Stimulated activated CD4-positive, alpha-beta T cell treated with anti-CD3 and anti-CD28 coated beads, TNF-alpha, amount 100 ng/mL, for 48 hours (primary cell): Measurements from ENCODE around the gene RNF8.
"Not testable (repeated sequence)": the region's sequence is repeated elsewhere in the genome, so short reads cannot be mapped to it uniquely, and the experiment has no call there.

Source experiments
- DNase-seq, 3 donors: peaks; one replicate each; pipeline ENCODE4 v3.0.0-alpha.2; 2020; ENCODE audit warnings: low read depth in 3 of 3

The RNF8 gene

DNA sequence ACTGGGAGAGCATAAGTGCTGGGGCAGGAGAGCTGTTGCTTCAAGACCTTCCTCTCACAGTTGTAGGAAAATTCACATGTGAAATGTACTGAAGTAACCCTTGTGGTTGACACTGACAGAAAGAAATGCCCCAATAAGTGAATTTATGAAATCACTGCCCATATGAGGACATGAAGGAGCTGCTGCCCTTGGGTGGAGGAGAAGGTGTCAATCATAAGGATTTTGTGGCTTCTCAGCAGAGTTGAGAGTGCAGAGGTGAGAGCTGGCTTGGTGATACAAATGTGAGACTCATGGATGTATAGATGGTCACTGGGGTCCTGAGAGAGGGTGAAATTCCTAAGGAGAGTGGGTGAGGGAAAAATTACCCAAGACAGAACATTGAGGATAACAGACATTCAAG, 45.3 kb downstream of the RNF8 start:
- no peak for DNase-seq

DNA sequence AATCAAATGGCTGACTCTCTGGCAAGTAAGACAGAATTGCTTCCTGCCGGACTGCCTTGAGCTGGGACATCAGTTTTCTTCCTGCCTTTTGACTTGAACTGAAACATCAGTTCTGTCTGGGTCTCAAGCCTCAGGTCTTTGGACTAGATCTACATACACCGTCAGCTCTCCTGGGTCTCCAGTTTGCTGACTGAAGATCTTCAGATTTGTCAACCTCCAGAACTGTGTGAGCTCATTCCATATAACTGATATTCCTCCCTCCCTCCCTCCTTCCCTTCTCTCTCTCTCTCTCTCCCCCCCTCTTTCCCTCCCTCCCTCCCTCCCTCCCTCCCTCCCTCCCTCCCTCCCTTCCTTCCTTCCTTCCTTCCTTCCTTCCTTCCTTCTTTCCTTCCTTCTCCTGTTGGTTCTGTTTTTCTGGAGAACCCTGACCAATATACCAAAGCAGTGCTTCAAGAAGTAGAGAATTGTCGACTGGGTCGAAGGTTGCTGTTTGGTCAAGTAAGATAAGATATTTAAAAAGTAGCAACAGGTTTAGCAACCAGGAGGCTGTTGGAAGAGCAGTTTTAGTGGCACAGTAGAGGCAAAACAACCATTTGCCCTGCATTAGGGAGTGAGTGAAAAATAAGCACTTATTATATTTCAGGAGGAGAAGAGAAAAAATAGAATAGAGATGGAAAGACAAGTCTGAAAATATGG, 46.2 kb downstream of the RNF8 start:
- DNase-seq = no peak

DNA sequence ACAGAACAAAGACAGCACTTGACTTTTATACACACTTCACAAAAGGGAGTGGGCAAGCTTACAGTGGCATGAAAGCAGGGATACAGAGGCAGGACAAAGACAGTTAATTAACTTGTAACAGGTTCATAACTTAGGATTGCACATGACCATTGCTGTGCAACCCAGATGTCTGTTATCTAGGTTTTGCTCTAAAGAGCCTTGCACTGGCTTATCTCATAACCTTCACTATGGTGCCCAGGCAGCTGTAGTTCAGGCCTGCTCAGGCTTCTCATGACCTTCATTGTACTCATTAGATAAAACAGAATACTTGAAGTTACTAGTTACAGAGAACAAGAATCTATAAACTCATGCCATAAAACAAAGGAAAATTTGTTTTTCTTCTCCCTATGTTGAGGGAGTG, 47.9 kb downstream of the RNF8 start:
- DNase-seq = not testable (repeated sequence)

DNA sequence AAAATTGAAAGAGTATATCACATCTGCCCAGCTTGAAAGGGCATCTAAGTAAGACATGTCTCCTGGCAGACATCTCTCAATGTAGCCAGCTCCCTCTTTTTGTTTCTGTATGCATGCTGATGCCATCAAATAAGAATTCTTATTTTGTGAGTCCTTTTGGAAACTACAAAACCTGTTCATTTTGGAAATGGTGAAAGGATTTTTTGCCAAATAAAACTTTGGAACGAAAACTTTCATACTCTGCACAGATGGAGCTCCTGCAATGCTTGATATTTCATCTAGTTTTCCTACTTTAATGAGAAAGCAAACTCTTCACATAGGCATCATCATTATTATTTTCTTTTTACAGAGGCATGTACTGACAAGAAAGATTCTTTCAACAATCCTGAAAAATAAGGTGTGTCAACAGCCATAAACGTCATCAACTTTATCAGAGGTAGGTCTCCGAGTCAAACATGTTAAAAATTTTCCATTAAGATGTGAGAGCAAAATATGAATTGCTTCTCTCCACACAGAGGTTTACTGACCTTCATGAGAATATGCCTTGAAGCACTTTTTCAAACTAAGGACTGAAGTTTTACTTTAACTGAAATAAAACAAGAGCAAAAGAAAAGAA, 53.1 kb downstream of the RNF8 start:
- DNase-seq = no peak

DNA sequence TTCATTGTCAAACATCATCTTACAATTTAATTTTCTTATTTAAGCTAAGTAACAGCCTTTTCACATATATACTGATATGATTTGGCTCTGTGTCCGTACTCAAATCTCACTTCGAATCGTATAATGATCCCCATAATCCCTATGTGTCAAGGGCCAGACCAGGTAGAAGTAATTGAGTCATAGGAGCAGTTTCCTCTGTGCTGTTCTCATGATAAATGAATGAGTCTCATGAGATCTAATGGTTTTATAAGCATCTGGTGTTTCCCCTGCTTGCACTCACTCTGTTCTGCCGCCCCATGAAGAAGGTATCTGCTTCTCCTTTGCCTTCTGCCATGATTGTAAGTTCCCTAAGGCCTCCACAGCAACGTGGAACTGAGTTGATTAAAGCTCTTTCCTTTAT, 54.2 kb downstream of the RNF8 start:
- DNase-seq = no peak

DNA sequence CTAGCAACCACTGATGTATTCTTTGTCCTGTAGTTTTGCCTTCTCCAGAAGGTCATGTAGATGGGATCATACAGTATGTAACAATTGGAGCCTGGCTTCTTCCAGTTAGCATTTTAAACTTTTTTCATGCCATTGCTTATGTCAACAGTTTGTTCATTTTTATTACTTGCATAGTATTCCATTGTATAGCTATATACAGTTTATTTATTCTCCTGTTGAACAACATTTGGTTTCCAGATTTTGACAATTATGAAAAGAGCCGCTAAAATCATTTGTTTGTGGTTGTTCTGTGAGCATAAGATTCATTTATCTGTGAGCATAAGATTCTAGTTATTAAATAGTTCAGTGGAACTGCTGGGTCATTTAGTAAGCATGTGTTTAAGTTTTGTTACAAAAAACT, 55.7 kb downstream of the RNF8 start:
- DNase-seq = no peak

DNA sequence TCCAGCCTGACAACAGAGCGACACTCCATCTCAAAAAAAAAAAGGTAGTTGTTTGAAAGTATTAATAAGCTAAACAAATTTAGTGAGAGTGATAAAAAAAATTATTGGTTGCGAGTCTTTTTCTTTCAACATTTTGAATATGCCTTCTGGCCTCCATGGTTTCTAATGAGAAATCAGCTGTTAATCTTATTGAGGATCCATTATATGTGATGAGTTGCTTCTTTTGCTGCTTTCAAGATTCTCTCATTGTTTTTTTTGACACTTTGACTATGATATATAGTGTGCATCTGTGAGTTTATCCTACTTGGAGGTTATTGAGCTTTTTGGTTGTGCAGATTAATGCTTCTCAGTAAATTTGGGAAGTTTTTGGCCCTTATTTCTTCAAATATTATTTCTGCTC, 63.6 kb downstream of the RNF8 start:
- DNase-seq = no peak

DNA sequence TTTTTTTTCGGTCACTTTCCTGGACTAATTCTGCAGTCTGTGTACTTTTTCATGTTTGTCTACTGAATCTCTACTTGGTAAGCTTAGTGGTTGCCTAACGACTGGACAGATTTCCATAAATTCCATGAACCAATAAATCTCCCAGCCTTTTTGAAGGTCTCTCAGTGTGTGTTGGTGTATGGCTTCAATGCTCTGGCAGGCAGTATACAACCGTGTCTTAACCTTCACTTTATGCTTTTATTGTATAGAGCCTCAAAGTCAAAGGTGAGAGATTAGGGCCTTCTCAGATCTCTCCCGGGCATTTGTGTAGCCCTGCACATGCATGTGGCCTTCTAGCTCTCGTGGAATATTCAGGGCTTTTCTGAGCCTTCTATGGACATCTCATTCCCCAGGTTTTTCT, 64.9 kb downstream of the RNF8 start:
- no peak for DNase-seq

DNA sequence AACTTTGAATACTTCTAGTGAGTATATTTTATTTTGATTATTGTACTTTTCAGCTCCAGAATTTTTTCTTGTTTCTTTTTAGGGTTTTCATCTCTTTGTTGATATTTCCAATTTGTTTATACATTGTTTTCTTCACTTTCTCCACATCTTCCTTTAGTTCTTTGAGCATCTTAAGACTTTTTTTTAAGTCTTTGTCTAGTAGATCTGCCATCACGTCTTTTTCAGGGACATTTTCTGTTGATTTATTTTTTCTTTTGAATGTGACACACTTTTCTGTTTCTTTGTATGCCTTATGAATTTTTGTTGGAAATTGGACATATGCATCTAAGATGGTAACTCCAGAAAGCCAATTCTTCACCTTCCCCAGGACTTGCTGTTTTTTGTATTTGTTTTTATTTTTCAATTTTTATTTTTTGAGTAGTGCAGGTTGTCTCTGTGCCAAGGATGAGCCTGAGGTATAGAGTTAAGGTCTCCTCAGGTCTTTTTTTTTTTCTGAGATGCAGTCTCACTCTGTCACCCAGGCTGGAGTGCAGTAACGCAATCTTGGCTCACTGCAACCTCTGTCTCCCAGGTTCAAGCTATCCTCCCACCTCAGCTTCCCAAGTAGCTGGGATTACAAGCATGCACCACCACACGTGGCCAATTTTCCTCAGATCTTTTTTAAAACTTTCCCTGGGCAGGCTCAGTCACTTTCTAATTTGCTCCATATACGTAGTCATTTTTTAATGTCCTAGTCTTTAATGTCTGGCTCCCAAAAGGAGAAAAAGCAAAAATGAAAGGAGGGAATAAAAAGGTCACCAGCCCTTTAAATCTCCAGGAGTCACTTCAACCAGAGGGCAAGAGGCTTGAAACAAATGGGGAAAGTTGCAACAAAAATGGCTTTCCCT, 72.5 kb downstream of the RNF8 start:
- DNase-seq = no peak

DNA sequence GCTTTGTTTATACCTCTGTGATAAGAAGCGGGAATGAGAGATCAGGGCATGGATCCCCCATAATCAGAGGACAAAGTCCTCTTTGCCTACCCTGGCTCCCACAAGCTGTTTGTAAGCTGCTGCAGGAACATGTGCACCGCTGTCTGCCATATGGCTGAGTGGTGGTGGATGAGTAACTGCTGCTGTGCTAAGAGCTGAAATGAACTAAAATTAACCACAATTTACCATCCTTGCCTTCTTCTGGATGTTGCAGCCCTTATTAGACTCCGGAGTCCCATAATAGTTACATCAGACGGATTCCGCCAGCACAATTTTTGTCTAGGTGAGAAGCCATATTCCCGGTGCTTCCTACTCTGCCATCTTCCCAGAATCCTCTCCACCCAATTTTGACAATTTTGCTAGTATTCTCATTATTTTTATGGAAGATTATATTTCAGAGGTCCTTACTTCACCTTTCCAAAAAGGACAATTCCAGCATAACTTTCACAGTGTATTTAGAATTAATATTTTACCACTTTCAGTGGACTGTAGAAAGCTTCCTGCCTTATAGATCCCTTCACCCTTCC, 73.2 kb downstream of the RNF8 start:
- no peak for DNase-seq

DNA sequence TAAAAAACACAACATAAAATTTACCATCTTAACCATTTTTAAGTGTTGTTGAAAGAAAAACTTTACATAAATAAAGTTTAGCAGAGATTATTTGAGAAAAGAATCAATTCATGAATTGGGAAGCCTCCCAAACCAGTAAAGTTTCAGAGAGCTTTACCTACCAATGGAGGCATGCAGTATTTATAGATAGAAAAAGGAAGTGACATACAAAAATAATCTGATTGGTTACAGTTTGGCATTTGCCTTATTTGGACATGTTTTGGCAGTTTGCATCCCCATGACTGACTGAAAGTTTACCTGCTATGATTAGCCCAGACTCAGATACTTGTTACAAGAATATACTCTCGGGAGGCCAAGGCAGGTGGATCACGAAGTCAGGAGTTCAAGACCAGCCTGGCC, 75.6 kb downstream of the RNF8 start:
- no peak for DNase-seq

DNA sequence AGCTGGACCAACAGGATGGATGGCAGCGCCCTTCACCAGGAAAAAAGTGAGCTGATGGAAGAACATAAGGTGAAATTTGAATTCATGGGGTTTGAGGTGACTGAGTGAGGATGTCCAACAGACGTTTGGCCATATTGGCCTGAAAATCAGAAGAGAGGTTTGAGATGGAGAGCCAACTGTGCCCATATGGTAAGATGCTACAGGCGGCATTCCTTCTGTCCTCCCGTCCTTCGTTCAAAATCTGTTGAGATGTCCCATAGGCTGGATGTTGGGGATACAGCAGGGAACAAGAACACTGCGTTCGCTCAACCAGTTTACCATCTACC, 78.8 kb downstream of the RNF8 start:
- DNase-seq = no peak

DNA sequence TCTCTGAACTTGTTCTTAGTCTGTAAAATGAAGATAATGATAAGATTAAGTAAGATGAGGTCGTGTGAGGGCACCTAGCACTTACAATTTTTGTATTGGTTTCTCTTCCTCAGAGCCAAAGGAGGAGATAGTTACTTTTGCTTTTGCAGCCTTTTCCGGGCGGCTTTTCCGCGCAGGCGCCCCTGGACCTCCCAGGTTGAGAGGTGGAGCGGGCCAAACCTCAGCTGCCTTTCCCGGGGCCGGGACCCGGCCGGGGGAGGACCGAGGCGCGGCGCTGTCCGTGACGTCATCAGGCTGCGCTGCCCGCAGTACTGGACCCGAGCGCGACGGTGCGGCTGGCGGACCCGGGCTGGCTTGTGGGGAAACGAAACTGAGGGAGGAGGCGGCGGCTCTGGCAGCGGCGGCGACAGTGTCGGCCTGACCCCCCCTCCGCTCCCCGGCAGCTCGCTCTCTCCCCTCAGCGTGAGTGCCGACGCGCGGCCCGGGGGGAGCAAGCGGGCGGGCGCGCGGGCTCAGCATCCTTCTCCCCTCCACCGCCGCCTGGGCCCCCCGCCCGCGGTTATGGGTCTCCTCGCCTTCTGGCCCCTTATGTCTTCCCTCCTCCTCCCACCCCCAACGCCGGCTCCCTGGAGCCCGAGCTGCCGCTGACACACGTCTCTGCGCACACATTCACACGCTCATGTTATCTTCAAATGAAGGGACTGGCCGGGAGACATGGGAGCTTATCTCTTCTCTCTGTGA, 79.3 kb downstream of the RNF8 start, which contains the start of gene CMTR1:
Gene CMTR1 (plus strand): TSS at position 306 of the 741 bp plus-strand sequence. CDS start 2,409 bp downstream, outside the sequence.
- peak; percentile 94 to 97 (median 95) for DNase-seq

DNA sequence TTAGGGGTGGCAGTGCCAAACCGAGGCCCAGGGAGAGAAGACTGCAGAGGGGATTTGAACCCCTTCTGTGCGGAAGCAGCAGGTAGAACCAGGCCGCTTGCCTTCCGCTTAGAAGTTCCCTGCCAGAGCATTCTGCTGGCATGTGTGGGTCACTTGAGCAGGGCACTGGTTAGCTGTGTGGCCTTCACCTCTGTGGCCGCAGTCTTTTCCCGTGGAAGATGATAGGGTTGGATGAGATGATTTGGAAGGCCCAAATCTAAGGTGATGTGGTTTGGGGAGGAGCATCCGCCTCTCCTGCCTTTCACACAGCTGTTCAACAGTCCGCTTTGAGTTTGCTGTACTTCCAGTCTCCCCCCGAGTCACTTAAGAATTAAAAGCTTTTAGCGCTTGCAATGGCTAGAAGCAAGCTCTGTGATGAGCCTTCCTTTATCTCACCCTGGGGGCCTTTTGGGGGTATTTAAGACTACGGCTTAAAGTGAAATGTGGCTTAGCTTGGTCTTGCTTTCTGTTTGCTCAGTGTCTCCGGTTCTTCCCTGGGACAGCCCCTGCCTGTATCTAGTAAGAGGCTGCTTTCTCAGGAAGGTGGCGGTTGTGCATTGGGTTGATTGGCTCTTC, 80.0 kb downstream of the RNF8 start:
- DNase-seq = peak; percentile 26 to 35 (median 29)

DNA sequence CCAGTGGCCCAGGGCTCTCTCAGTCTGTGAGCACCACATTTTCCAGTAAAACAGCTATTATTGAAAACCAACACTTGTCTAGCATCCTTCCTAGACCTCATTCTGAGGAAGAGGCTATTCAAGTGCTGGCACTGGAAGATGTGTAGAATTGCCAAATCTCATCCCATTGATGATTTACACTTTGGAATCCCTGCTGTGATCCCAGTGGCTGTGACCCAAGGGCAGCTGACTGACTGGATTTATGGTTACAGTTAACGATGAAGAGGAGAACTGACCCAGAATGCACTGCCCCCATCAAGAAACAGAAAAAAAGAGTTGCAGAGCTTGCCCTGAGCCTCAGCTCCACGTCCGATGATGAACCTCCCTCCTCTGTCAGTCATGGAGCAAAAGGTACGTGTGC, 81.6 kb downstream of the RNF8 start:
- DNase-seq = no peak

DNA sequence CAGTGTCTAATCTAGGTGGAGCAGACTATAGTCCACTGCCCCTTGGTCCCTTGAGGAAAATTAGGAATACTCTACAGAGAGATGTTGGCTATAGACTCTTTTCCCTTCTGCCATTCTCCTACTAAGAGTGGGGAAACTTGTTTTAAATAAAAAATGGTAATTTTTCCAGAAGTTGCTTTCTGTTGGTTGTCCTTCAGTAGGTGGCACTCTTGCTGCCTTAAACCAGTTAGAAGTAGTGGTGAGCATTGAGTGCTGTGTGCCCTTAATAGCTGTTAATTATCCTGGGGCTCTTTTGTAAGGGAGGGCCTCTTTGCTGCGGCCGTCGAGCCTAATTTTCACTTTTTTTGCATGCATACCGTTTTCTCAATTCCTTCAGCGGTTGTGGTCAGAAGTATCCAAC, 82.0 kb downstream of the RNF8 start:
- DNase-seq = no peak

DNA sequence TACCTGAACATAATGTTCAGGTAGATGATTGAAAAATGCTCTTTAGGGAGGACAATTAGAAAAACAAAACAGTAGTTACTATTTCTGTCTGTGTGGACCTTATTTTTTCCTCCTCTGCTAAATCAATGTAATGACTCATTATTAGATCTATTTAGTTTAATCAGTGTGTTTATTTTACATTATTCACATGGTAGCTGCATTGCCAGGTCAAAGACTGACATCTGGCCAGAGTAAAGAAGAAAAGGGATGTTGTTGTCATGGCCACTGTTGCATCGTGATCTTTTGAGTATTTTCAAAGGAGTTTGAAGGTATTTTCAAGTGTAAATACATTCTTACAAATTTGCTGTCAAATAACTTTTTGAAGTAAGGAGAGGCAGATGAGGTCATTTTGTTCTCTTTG, 85.1 kb downstream of the RNF8 start:
- no peak for DNase-seq

DNA sequence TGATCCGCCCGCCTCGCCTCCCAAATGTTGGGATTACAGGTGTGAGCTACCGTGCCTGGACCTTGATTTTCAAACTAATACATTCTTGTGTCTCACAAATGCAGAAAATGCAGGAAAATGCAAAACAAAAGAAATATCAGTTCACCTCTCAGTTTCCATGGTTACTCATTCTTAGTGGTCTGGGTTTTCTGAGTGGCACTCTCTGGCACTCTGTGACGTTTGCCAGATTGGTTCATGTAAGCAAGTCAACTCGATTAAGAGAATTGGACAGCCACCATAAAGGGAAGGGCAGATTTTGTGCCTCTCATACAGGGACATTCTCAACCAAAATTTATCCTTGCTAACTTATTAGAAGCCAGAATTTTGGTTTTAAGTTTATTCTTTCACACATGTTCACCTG, 87.9 kb downstream of the RNF8 start:
- DNase-seq = no peak

DNA sequence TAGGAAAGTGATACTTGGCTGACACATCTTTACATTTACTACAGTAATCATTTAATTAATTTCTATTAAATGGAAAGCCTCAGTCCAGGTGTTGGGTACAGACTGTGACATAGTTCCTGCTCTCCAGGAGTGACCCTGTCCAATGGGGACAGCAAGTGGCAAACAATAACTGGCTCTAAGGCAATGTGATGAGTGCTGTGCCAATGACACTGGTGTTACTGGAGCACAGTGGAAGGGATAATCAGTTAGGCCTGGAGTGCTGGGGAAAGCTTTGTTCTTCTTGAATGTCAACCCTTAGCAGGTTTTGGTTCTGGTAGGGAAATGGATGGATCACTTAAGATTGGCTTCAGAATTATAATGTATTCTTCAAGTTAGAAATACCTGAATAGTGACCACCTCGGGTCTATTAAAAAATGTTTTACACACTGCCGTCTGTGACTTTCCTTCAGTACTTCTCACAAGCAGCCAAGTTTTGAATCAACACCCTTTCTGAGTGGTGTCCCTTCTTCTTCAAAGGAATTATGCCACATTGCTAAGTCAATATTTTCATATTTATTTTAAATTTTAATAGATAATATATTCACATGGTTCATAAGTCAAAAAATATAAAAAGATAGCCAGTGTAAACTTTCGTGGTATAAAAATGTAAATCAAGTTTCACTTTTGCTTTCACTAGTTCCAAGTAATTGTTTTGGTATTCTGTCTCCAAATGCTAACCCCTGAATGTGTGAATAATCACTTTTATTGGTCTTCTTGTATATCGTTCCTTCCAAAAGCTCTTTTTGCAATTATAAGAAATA, 88.8 kb downstream of the RNF8 start:
- DNase-seq = no peak

DNA sequence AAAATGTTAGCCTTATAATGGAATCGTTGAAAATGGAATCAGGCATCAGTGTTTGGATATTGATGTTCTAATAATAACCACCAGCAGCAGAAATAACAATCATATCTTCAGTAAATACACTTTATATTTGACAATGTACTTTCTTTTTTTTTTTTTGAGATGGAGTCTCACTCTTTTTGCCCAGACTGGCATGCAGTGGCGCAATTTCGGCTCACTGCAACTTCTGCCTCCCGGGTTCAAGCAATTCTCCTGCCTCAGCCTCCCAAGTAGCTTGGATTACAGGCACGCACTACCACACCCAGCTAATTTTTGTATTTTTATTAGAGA, 89.4 kb downstream of the RNF8 start:
- DNase-seq = not testable (repeated sequence)
